ENCODE measurements around the gene ALDH4A1. TPM values are rescaled to one million over a fixed set of nuclear protein-coding genes. Genes with fewer than 3 reads are reported as not detected.

The ALDH4A1 gene
- total RNA-seq, 1 experiment from 2014 or later, result 26.1 TPM

DNA sequence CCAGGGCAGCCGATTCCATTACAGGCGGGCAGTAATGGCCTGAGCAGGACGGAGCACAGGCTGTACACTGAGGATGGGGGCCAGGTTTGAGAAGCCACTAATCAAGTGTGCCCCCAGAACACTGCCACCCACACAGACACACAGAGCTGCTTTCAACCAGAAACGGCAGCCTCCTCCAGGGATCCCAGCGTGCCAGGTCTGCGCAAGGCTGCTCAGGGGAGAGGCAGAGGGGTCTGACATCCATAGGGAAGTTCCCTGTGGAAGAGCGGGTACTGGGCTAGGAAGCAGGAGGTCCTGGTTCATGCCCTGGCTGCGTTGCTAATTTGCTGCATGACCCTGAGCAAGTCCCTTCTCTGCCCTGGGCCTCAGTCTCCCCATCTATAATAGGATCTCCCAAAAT is 26.1 kb upstream of the ALDH4A1 start:
- Histone ChIP-seq H2AFZ (ENCODE audit: low read length) (no peak overlapping the region), H3K9ac (ENCODE audit: extremely low read depth, insufficient read length, low read length) (no peak overlapping the region), H4K20me1 (ENCODE audit: control insufficient read depth, insufficient read depth, insufficient read length) (no peaks in the 10 kb centered on the region), H3K4ac (ENCODE audit: low read depth, low read length) (no peak overlapping the region), H3K23ac (ENCODE audit: insufficient read length, low read depth, low read length) (no peak overlapping the region), H2BK120ac (ENCODE audit: low read depth, low read length, poor library complexity, severe bottlenecking) (no peak overlapping the region), H3K9me3 (ENCODE audit: control insufficient read depth, low read depth, low read length) (no peaks in the 10 kb centered on the region), H3K4me2 (ENCODE audit: insufficient read depth, insufficient read length, low read length) (no peak overlapping the region), H2BK20ac (ENCODE audit: low read depth, low read length, poor library complexity, severe bottlenecking) (no peak overlapping the region), H4K8ac (replicated peaks; ENCODE audit: insufficient read length, low read depth, low read length) (no peak overlapping the region), H2BK15ac (ENCODE audit: low read depth, low read length) (no peak overlapping the region), H3K27me3 (ENCODE audit: insufficient read depth, low read length) (no peaks in the 10 kb centered on the region), H3T11ph (ENCODE audit: low read length) (no peak overlapping the region), H3K79me2 (ENCODE audit: insufficient read depth, low read length) (no peaks in the 10 kb centered on the region), H2AK5ac (ENCODE audit: insufficient read length, low read length) (no peak overlapping the region), H3K27ac (ENCODE audit: insufficient read length, low read depth, low read length) (no peak overlapping the region), H2BK12ac (ENCODE audit: insufficient read length, low read depth, low read length) (no peak overlapping the region), H4K5ac (ENCODE audit: insufficient read length, low read depth, low read length) (no peak overlapping the region), H3K79me1 (ENCODE audit: insufficient read depth, low read depth, low read length, poor library complexity, severe bottlenecking) (no peaks in the 10 kb centered on the region), H3K18ac (ENCODE audit: insufficient read length, low read depth, low read length) (no peak overlapping the region), H2BK5ac (ENCODE audit: insufficient read length, low read length) (no peak overlapping the region), H4K91ac (ENCODE audit: insufficient read length, low read depth, low read length) (no peak overlapping the region), H3K23me2 (ENCODE audit: insufficient read length, low read depth, low read length, poor library complexity, severe bottlenecking) (no peaks in the 10 kb centered on the region), H3K56ac (ENCODE audit: insufficient read length, low read depth, low read length) (no peak overlapping the region), H3K14ac (ENCODE audit: insufficient read depth, low read length) (no peak overlapping the region), H3K4me1 (ENCODE audit: insufficient read depth, low read length) (no peaks in the 10 kb centered on the region; the same call in 1 of the 2 replicates)
- Mint-ChIP-seq H3K9me3 (peaks cover 2 to 4% of the 10 kb centered on the region in 2 experiments; a peak in 2 of 5 replicates), H3K4me3 (no peak overlapping the region), H3K27ac (no peak overlapping the region), H3K27me3 (ENCODE audit: low read depth) (no peaks in the 10 kb centered on the region; the same call in 1 of the 2 replicates), H3K36me3 (ENCODE audit: insufficient read depth in 1 of 3, low read depth in 3 of 3) (peaks cover 0 to 5% (median 2%) of the 10 kb centered on the region in 3 experiments; a peak in 4 of 7 replicates), H3K4me1 (peaks cover 35 to 38% of the 10 kb centered on the region in 2 experiments)
- no CpG with 5 or more reads among the region's 8 CpGs for WGBS (ENCODE audit: extremely low coverage, insufficient read length, low lambda C conversion rate)
- no peak for DNase-seq
- TF ChIP-seq, protein P1, sequence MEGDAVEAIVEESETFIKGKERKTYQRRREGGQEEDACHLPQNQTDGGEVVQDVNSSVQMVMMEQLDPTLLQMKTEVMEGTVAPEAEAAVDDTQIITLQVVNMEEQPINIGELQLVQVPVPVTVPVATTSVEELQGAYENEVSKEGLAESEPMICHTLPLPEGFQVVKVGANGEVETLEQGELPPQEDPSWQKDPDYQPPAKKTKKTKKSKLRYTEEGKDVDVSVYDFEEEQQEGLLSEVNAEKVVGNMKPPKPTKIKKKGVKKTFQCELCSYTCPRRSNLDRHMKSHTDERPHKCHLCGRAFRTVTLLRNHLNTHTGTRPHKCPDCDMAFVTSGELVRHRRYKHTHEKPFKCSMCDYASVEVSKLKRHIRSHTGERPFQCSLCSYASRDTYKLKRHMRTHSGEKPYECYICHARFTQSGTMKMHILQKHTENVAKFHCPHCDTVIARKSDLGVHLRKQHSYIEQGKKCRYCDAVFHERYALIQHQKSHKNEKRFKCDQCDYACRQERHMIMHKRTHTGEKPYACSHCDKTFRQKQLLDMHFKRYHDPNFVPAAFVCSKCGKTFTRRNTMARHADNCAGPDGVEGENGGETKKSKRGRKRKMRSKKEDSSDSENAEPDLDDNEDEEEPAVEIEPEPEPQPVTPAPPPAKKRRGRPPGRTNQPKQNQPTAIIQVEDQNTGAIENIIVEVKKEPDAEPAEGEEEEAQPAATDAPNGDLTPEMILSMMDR (conservative IDR thresholded peaks at IDR 0.05), result no peak
